ENCODE measurements around the gene SHKBP1. TPM values are rescaled to one million over a fixed set of nuclear protein-coding genes. Genes with fewer than 3 reads are reported as not detected.
A peak's percentile ranks its signal among the peaks of the same experiment; 100 is the strongest.
"Not testable (repeated sequence)": the region's sequence is repeated elsewhere in the genome, so short reads cannot be mapped to it uniquely, and the experiment has no call there.

SHKBP1 gene
- total RNA-seq, 2 donors from 2014 or later = 15.8 to 35.6 TPM

- Histone ChIP-seq H3K36me3 (no peaks in the 10 kb centered on the region), H3K27ac (no peak overlapping the region), H3K4me3 (no peak overlapping the region), H3K27me3 (no peaks in the 10 kb centered on the region), H3K9me3 (no peaks in the 10 kb centered on the region), H3K4me1 (no peaks in the 10 kb centered on the region)
- no peak for TF ChIP-seq CTCF (IDR thresholded peaks at IDR 0.05)
- DNase-seq (ENCODE audit: low spot score) = no peak
Observed at GRCh38 chr19:40543029-40543597, 33.6 kb upstream of the SHKBP1 start.

GRCh38 chr19:40546153-40546841, 30.4 kb upstream of the SHKBP1 start:
- not testable (repeated sequence) for H3K36me3 ChIP-seq; H3K4me3 ChIP-seq; H3K27ac ChIP-seq; H3K9me3 ChIP-seq; H3K4me1 ChIP-seq; DNase-seq (ENCODE audit: low spot score); H3K27me3 ChIP-seq

- not testable (repeated sequence) for H3K9me3 ChIP-seq; H3K36me3 ChIP-seq; H3K4me3 ChIP-seq; H3K4me1 ChIP-seq; DNase-seq (ENCODE audit: low spot score); H3K27me3 ChIP-seq; H3K27ac ChIP-seq
Observed at GRCh38 chr19:40547190-40547589, 29.5 kb upstream of the SHKBP1 start.

- Histone ChIP-seq H3K27ac (no peak overlapping the region), H3K9me3 (no peaks in the 10 kb centered on the region), H3K27me3 (no peaks in the 10 kb centered on the region), H3K4me3 (no peak overlapping the region), H3K36me3 (no peaks in the 10 kb centered on the region), H3K4me1 (peaks cover 0 to 6% of the 10 kb centered on the region in 2 donors)
- DNase-seq (ENCODE audit: low spot score) = no peak
- no peak for TF ChIP-seq CTCF (IDR thresholded peaks at IDR 0.05)
Observed at GRCh38 chr19:40547836-40548235, 28.8 kb upstream of the SHKBP1 start.

GRCh38 chr19:40549007-40549708, 27.5 kb upstream of the SHKBP1 start:
- Histone ChIP-seq H3K4me1 (peaks cover 0 to 6% of the 10 kb centered on the region in 2 donors), H3K9me3 (no peaks in the 10 kb centered on the region), H3K4me3 (no peak overlapping the region), H3K27me3 (no peaks in the 10 kb centered on the region), H3K36me3 (no peaks in the 10 kb centered on the region), H3K27ac (no peak overlapping the region)
- TF ChIP-seq CTCF (IDR thresholded peaks at IDR 0.05) = peak; percentile 53 to 65
- DNase-seq (ENCODE audit: low spot score) = no peak

GRCh38 chr19:40550951-40551350, 25.7 kb upstream of the SHKBP1 start:
- Histone ChIP-seq H3K9me3 (no peaks in the 10 kb centered on the region), H3K27ac (no peak overlapping the region), H3K27me3 (no peaks in the 10 kb centered on the region), H3K4me3 (no peak overlapping the region), H3K4me1 (peaks cover 0 to 6% of the 10 kb centered on the region in 2 donors), H3K36me3 (no peaks in the 10 kb centered on the region)
- no peak for TF ChIP-seq CTCF (IDR thresholded peaks at IDR 0.05)
- DNase-seq (ENCODE audit: low spot score) = no peak
